22Rv1 (cell line): ENCODE results near the gene LPAR5.
"Not testable (repeated sequence)": the region's sequence is repeated elsewhere in the genome, so short reads cannot be mapped to it uniquely, and the experiment has no call there.

ENCODE experiments used
- ZFX ChIP-seq: fragments of 450-650 bp; IDR thresholded peaks from 2 replicates; pipeline ENCODE4 v1.6.1; 2017; ENCODE audit warnings: antibody characterized with exemption, borderline replicate concordance
- TF ChIP-seq, protein P1 (sequence below): fragments of 450-650 bp; IDR thresholded peaks from 2 replicates; pipeline ENCODE4 v1.5.1; 2017; ENCODE audit warnings: mild to moderate bottlenecking

DNA sequence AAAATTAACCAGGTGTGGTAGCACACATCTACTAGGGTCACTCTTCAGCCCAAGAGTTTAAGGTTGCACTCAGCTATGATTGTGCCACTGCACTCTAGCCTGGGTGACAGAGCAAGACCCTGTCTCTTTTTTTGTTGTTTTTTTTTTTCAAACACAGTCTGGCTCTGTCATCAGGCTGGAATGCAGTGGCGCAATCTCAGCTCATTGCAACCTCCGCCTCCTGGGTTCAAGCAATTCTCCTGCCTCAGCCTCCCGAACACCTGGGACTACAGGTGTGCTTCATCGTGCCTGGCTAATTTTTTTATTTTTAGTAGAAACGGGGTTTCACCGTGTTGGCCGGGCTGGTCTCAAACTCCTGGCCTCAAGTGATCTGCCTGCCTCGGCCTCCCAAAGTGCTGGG lies 49.2 kb downstream of the LPAR5 start:
- TF ChIP-seq, protein P1, sequence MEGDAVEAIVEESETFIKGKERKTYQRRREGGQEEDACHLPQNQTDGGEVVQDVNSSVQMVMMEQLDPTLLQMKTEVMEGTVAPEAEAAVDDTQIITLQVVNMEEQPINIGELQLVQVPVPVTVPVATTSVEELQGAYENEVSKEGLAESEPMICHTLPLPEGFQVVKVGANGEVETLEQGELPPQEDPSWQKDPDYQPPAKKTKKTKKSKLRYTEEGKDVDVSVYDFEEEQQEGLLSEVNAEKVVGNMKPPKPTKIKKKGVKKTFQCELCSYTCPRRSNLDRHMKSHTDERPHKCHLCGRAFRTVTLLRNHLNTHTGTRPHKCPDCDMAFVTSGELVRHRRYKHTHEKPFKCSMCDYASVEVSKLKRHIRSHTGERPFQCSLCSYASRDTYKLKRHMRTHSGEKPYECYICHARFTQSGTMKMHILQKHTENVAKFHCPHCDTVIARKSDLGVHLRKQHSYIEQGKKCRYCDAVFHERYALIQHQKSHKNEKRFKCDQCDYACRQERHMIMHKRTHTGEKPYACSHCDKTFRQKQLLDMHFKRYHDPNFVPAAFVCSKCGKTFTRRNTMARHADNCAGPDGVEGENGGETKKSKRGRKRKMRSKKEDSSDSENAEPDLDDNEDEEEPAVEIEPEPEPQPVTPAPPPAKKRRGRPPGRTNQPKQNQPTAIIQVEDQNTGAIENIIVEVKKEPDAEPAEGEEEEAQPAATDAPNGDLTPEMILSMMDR: not testable (repeated sequence)
- TF ChIP-seq ZFX: not testable (repeated sequence)
